A673 (cell line): Measurements from ENCODE around the gene FLT1.

Experiments used
- EZH2 ChIP-seq: fragments of 200-600 bp; sonication (generic); IDR thresholded peaks from 2 replicates; pipeline ENCODE4 v1.6.1; 2017; ENCODE audit warnings: borderline replicate concordance, low read depth, mild to moderate bottlenecking, mixed read lengths, antibody characterized with exemption, low read length; ENCODE audit not compliant: poor library complexity, severe bottlenecking
- TF ChIP-seq, protein P1 (sequence below): fragments of 300-800, 200-600 bp; sonication (generic); conservative IDR thresholded peaks from 2 replicates; pipeline ENCODE4 v1.5.1; 2017; ENCODE audit warnings: low read depth, mild to moderate bottlenecking, antibody characterized with exemption, low read length, moderate library complexity, mixed read lengths

DNA sequence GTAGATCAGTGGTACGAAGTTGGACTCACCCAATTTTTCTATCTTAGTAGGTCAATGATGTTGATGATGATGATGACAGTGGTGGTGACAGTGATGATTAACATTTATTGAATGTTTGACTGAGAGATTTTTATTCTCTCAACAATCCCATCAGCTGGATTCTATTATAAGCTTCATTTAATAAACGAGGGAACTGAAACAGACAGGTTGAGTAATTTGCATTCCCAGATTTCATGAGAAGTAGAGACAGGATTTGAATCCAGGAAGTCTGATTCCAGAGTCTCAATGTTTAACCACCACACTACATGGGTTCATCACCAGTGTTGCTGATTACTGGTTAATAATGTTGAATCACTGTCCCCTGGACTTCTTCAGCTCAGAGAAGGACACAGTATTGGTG, 168.9 kb downstream of the FLT1 start:
- TF ChIP-seq, protein P1, sequence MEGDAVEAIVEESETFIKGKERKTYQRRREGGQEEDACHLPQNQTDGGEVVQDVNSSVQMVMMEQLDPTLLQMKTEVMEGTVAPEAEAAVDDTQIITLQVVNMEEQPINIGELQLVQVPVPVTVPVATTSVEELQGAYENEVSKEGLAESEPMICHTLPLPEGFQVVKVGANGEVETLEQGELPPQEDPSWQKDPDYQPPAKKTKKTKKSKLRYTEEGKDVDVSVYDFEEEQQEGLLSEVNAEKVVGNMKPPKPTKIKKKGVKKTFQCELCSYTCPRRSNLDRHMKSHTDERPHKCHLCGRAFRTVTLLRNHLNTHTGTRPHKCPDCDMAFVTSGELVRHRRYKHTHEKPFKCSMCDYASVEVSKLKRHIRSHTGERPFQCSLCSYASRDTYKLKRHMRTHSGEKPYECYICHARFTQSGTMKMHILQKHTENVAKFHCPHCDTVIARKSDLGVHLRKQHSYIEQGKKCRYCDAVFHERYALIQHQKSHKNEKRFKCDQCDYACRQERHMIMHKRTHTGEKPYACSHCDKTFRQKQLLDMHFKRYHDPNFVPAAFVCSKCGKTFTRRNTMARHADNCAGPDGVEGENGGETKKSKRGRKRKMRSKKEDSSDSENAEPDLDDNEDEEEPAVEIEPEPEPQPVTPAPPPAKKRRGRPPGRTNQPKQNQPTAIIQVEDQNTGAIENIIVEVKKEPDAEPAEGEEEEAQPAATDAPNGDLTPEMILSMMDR: no peak
- no peak for TF ChIP-seq EZH2
